ENCODE measurements around the gene ATP8A2.

The ATP8A2 gene

DNA sequence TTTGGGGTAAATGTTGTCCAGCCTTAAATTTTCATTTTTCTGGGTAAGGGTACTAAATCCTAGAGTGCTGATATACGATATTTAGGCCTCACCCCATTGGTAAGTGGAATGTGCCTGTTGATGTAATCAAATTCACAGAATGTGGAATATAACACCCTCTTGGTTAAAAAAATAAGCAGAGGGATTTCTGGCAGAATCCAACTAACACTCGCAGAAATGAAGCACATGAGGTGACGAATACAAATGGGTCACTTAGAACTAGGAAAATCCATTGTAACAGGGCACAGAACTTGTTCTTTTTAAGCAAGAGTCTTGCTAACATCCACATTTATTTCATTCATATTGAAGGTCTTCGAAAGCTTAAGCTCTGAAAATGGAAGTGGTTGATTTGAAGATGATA, 359.8 kb downstream of the ATP8A2 start:
- no peak for DNase-seq (ENCODE audit: low spot score)

- peak; percentile 29 for DNase-seq (ENCODE audit: low spot score)
Observed at GRCh38 chr13:25732111-25732865, 360.5 kb downstream of the ATP8A2 start.

DNA sequence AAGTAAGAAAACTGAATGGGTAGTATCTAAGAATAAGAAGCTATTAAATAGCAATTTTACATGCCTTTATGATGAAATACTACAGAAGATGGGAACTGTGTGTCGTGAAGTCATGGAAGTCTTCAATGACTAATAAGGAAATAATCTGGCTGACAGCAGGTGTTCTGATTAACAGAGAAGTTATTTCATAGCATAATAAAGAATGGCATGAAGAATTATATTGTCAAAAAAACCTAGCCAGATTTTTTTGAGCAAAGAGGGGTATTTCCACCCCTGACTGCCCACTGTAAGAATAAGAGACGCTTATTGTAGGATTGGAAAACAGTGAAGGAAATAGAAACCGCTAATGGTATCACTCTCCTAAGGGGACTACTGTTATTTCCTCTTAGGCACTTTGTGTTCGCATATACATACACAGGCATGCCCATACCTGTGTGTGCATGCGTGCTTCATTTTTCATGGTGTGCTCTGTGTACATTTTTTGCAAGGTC, 361.3 kb downstream of the ATP8A2 start:
- DNase-seq (ENCODE audit: low spot score): no peak

DNA sequence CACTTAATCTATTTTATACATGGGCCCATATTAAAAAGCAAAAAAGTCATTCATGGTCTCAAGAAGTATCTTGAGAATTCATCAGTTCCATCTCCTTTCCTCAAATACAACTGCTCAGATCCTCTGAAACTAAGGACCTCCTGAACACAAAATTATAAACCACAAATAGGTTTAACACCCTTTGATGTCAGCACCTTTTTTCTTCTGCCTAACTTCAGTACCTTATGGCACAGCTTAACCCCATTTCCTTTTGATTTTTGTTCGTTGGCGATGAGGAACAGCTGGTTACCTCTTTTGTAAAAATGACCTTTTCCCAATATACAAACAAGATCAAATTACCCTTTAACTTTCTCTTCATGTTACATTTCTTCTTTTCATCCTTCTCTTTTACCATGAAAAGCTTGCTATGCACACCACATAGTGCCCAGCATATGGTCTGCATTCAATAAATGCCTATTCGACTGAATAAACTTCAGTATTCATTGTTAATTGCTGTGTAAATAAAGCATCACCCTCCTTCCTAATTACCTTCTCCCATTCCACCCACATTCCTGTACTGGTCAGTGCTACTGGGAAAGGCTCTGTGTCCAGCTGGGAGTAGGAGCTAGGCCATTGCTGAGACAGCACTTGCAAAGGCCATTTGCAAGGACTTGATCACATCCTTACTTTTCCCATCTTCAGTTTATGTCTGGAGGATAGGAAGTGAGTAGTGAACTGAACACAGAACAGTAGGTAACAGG, 362.1 kb downstream of the ATP8A2 start:
- DNase-seq (ENCODE audit: low spot score): no peak

DNA sequence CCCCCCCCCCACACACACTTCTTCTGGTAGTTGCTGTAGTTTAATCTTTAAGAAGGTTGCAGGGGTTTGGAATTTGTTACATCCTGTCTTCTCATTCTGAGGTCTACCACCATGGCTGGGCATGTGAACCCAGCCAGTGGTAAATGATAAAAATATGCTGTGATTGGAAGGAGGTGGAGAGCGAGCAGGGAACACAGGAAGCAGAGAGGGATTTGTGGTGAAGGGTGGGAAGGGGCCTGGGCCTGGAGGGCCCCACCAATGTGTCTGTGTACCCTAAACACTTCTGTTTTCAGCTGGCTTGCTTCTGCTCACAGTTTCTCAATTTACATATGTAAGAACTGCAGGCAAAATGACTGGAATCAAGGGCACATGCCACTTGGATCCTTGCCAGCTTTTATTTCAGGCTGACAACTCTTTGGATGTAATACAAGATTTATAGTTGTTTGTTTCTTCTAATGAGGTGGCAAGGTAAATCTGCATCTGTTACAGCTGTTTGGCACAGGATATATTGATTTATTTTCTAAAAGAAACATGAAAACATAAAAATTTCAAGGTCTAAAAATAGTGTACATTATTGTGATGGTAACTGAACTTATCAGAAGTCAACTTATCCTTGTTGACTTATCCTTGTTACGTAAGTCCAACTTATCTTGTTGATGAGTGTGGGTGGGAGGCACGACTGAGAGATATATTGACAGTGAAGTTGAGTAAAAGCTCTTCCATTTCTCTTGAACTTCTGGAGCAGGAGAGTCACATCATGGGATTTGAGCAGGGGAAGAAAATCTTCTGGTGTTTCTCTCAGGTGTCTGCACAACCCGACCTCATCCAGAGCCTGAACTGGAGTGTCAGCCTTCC, 366.8 kb downstream of the ATP8A2 start:
- DNase-seq (ENCODE audit: low spot score): peak; percentile 20

GRCh38 chr13:25739376-25739775, 367.6 kb downstream of the ATP8A2 start:
- DNase-seq (ENCODE audit: low spot score): no peak

DNA sequence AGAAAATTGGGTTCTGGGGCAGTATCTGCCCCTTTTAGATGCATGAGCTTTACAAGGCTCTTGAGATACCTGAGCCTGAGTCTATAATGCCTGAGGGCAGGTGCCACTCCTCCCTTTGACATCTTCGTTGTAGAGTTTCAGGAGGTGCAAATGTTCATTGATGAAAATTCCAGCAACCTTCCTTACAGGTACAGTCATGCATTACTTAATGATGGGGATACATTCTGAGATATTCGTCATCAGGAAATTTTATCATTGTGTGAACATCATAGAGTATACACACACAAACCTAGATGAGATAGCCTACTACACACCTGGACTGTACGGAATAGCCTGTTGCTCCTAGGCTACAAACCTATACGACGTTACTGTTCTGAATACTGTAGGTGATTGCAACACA, 370.0 kb downstream of the ATP8A2 start:
- no peak for DNase-seq (ENCODE audit: low spot score)

GRCh38 chr13:25742220-25742619, 370.4 kb downstream of the ATP8A2 start:
- no peak for DNase-seq (ENCODE audit: low spot score)

- peak; percentile 4 for DNase-seq (ENCODE audit: low spot score)
Observed at GRCh38 chr13:25743421-25743820, 371.6 kb downstream of the ATP8A2 start.

- DNase-seq (ENCODE audit: low spot score): peak; percentile 12
Observed at GRCh38 chr13:25744178-25744577, 372.4 kb downstream of the ATP8A2 start.

GRCh38 chr13:25746131-25746530, 374.4 kb downstream of the ATP8A2 start:
- no peak for DNase-seq (ENCODE audit: low spot score)

DNA sequence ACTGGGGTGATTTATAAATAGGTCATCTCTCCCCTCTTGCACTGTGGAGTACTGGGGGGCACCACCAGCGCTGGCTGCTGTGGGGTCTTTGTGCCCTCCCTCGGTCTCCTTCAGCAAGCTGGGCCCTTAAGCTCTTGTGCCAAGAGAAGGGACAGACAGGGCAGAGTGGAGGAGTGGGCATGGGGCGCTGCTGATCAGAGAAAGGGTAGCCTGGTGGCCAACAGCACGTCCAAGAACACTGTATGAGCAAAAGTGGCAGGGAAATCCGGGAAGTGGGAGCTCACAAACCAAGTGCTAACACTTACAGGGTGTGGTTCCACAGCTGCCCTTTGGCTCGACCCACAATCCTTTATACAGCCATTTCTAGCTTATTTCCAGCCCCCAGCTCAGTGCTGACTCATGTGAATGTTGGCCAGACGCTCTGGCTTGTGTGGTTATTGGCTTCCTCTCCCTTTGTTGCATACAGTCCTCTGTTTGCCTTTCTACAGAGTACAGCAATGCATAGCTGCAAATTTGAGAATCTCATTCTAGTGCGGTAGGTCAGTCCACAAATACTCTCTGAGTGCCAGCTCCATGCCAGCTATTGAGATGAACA, 381.3 kb downstream of the ATP8A2 start:
- DNase-seq (ENCODE audit: low spot score): peak; percentile 84

DNA sequence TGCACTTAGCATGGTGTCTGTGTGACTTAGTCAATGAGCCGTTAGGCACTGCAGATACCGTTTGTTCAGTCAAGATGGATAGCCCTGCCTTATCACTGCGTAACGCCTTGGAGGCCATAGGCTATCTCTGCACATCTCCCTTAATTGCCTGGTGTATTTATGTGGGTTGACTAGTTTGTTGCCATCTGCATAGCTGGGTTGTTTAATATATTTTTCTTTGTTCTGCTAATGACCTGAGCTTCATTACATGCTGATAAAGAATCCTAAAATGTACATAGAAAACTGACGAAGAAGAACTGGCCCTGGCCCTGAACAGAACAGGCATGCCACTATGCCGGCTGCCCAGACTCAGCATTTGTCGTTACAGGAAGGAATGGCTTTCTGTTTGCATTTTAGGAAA, 382.2 kb downstream of the ATP8A2 start:
- no peak for DNase-seq (ENCODE audit: low spot score)

GRCh38 chr13:25756251-25756650, 384.5 kb downstream of the ATP8A2 start:
- no peak for DNase-seq (ENCODE audit: low spot score)

DNA sequence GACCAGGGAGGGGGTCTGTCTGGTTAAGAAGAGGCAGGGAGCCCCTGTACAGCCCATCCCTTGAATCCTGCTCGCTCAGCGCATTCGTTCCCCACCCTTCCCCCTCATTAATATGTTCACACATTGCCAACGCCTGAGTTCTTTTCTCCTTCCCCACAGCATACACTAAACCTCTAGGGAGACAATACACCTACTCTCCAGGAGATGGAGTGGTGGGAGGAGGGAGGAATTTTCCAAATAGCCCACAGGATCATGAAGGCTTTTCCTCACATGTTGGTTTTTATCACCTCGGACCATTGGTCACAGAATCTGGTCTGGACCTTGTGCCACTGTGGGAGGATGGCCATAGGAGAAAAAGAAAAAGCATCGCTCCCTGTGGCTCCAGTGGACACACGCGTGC, 385.1 kb downstream of the ATP8A2 start:
- no peak for DNase-seq (ENCODE audit: low spot score)

GRCh38 chr13:25761041-25761440, 389.3 kb downstream of the ATP8A2 start:
- no peak for DNase-seq (ENCODE audit: low spot score)

- no peak for DNase-seq (ENCODE audit: low spot score)
Observed at GRCh38 chr13:25762281-25762680, 390.5 kb downstream of the ATP8A2 start.

DNA sequence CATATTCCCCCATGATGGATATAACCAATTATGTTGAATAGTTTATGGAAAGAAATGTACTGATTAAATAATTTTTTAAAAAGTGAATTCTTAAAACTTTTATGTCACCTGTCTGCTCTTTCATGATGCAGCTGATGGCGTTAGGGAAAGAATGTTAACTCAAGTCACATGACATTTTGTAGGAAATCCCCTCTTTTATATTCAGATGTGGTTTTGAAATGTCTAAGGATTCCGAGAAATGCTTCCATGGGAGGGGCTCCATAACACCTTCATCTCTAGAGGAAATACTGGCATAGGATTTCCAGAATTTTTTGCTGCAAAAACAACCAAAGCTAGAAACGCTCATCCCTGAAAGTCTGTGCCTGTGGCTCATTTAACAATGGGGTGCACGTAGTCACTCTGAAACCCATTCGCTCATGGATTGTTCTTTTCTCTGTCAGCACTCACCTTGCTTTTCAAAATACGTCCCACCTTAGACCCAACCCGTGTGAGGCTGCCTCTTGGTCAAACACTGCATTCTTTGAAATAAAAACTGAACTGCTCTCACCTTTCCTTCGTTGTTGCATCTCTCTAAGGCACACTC, 391.1 kb downstream of the ATP8A2 start:
- no peak for DNase-seq (ENCODE audit: low spot score)

- no peak for DNase-seq (ENCODE audit: low spot score)
Observed at GRCh38 chr13:25764378-25764777, 392.6 kb downstream of the ATP8A2 start.

DNA sequence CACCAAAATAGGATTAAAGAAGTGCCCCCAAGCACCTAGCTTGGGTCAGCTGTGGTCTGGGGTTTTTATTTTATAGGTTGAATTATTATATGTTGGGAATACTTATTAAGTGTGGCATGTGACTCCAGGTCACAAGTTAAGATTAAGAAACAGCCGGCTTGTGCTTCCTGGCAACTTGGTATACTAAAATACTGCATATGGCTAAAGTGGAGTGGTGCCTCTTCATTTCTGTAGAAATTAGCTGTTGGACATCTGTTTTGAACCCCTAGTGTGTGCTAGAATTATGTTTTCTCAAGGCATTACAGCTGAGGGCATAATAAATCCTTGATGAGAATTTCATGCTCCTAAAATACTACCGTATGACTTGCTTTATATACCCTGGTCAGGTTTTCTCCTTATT, 393.5 kb downstream of the ATP8A2 start:
- no peak for DNase-seq (ENCODE audit: low spot score)

DNA sequence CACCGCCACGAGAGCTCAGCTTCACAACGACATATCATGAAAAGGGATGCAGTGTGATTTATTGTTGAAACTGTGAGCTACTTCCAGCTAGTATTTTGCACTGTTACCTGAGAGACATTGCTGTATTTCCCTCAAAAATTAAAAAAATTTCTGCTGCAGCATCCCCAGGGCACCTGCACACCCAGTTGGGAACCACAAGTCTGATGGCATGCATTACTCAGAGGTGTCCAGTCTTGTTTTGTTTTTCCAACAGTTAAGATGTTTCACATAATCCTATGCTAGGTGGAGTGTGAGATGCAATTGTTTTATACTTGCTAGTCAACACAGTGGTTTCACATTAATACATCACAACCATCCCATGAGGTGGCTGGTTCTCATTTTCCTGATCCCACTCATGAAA, 394.8 kb downstream of the ATP8A2 start:
- no peak for DNase-seq (ENCODE audit: low spot score)

DNA sequence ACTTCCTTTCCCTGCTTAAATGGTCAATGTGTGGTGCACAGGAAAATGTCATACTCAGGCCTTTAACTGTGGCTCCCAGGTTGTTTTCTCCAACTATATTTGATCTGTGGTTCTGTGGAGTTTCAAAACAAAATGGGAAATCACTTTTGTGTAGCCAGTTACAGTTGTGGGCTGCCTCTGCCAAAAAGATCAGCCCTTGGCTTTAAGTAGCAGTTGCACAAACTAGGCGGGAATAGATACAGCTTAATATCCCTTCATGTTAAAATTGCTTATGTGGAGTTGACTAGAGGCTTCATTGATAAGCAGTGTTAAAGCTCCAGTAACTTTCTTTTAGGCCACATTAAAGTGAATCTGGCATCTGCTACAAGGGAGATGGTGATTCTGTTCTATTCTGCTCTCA, 395.2 kb downstream of the ATP8A2 start:
- no peak for DNase-seq (ENCODE audit: low spot score)
